GM21526 (cell line): ENCODE results near the gene CLEC17A.
"Not testable (repeated sequence)": the region's sequence is repeated elsewhere in the genome, so short reads cannot be mapped to it uniquely, and the experiment has no call there.

Experiments used
- ATAC-seq: cut with Tn5 transposase; IDR thresholded peaks from one replicate; pipeline ENCODE4 v1.9.1; 2021; ENCODE audit warnings: moderate library complexity; ENCODE audit not compliant: unreplicated experiment, low FRiP score

The CLEC17A gene

GRCh38 chr19:14582894-14583340 lies at the start of gene CLEC17A:
CLEC17A (plus strand) TSS chr19:14583084; CDS start chr19:14583161, 77 bp downstream.
- no peak for ATAC-seq

DNA sequence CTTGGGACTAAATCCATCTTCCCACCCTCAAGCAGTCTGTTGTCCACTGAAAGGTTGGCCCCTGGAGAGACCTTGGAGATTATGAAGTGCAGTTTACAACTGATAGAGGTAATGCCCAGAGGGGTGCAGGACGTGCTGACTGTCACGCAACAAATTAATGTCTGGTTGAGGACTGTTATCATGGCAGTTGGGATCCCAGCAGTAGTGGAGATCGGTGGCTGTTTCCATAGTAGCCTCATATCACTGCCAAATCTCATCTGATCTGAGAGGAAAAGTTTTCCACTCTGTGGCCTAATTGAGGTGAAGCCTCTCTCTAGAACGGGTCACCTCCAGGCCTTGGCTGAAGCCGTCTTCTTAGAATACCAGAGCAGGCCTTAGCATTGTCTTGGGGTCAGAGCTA lies 49.4 kb upstream of the CLEC17A start:
- no peak for ATAC-seq

DNA sequence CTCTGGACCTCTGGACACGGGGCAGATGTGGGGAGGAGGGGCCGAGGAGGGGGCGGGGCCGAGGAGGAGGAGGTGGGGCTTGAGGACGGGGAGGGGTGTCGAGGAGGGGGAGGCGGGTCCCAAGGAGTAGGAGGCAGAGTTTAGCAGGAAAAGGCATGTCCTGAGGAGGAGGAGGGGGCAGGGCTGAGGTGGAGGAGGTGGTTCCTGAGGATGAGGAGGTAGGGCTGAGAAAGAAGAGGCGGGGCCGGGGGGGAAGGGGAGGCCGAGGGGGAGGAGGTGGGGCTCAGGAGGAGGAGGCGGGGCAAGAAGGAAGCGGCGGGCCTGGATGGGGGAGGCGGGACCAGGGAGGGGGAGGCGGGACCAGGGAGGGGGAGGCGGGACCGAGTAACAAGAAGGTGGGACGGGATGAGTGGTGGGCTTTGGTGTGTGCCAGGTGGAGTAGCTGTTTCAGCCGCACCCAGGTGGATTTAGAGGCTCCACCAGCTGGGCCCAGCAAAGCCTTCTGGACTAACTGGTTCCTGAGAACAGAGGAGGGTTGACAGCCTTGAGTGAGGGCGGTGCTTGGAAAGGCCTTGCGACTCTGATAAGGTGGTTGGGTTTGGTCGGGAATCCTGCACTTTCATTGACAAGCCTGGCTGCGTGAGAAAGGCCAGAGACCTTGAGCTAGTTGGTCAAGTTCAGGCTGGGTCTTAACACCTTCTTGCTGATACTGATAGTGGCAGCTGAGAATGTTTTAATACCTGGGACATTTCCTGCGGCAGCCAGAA lies 45.8 kb upstream of the CLEC17A start:
- no peak for ATAC-seq

GRCh38 chr19:14540741-14541525 lies 42.0 kb upstream of the CLEC17A start:
- no peak for ATAC-seq

GRCh38 chr19:14541979-14542378 lies 40.9 kb upstream of the CLEC17A start:
- not testable (repeated sequence) for ATAC-seq

DNA sequence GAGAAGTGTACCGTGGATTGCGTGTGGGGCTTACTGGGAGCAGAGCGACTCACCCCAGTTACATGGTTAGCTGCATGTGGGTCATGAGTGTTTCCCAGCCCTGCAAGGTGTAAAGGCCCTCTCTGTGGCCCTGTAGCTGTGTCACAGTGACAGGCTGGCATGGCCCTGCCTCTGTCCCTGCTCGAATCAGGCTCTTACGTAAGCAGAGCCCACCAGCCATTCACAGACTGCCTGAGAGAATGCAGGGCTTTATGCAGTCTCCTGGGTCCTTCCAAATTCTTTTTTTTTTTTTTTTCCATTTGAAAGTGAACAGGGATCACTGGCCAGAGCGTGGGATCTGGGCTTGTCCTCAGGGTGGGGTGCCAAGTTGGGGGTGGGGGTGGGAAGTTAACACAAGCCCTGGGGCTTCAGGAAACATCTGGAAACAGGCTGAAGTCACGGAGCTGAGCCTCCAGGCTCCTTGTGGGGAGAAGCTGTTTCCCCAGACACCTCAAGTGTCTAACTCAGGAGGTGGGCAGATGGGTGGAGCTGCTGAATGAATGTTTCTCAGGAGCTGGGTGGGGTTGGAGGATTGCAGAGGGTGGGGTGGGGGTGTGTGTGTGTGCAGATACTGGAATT lies 40.1 kb upstream of the CLEC17A start:
- ATAC-seq, result no peak

GRCh38 chr19:14544047-14544446 lies 38.8 kb upstream of the CLEC17A start:
- ATAC-seq, result no peak

DNA sequence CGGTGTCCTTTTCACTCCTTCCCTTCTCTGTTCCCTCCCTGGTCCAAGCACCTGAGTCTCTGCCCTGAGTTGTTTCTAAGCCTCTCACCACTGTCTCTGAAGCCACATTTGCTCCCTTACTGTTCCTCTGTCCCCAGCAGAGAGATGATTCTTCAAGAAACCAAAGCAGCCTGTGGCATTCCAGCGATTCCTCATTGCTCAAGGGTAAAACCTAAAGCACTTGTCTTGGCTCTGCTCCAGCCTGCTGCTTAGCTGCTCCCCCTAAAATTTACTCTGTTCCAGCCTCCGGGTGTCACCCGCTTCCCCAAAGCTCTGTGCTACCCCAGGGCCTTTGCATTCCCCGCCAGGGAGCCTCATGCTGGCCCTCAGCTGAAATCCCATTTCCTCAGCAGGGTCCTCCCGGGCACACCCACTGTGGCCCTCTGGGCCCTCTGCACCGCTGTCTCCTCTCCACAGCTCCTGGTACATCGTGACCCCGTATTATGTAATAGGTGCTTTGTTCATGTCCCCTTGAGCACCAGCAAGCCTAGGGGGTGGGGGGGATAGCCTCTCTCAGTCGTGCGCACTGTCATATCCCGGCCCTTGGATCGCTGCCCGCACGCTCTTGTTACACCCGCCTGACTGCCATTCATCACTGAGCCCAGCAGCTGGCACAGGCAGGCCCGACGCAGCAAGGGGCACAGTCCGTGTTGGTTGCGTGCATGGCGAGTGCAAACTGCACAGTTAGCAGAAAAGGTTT lies 37.7 kb upstream of the CLEC17A start:
- no peak for ATAC-seq

GRCh38 chr19:14545716-14546082 lies 37.2 kb upstream of the CLEC17A start:
- ATAC-seq, result no peak

DNA sequence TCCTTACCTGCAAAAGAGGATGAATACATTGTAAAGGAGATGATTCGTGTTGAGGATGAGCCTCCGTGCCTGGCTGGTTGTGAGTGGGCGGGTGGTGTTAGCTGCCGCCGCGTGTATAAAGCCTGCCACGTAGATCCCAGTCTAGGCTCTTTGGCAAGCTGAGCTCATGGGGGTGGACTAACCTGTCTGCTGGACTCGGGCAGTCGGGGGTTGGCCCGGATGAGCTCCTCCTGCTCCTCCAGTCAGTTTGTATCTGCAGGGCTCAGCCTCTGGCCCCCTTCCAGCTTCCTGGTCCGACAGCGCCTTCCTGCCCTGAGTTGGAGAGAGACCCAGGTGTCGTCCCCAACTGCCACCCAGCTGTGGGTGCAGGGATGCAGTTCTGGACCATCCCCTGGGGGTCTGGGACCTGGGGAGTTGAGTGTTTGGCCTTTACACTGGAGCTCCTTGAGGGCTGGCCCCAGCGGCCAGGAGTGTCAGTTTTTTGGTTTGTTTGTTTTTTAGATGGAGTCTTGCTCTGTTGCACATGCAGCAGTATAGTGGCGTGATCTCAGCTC lies 32.6 kb upstream of the CLEC17A start:
- no peak for ATAC-seq

- not testable (repeated sequence) for ATAC-seq
These were observed 31.5 kb upstream of the CLEC17A start for GRCh38 chr19:14551134-14552005.

- ATAC-seq, result not testable (repeated sequence)
These were observed 30.9 kb upstream of the CLEC17A start for GRCh38 chr19:14552006-14552360.

GRCh38 chr19:14553042-14553938 lies 29.6 kb upstream of the CLEC17A start:
- ATAC-seq, result no peak

DNA sequence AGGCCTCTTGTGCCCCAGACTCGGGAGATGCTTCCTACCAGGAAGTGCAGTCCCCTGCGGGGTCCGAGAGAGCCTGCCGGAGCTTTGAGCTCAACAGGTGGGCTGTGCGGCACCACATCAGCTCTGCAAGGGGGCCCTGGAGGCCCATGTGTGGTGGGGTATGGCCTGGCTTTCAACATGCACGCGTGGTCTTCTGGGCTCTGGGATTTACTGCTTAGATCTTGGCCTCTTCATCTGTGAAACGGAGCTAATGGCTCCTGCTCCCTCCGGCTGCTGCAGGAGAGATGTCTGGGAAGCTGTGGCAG lies 29.0 kb upstream of the CLEC17A start:
- ATAC-seq, result no peak

DNA sequence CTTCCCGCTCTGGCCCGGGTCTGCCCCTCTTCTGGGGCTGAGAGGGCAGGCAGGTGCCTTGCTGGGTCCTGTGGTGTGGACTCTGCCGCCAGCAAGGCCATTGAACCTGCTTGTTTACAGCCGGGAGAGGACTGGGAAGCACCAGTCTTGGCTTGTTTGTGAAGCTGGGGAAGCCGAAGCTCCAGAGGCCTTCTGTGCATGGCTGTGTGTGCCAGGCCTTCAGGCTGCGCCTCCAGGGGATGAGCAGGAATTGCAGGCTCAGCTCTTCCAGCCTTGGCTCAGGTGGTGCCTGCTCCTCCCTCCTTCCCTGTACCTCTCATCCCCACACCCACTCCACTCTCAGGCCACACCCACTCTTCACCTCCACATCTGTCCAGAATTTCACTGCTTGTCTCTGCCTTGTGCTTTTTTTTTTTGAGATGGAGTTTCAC lies 28.5 kb upstream of the CLEC17A start:
- no peak for ATAC-seq

- no peak for ATAC-seq
These were observed 26.8 kb upstream of the CLEC17A start for GRCh38 chr19:14555918-14556661.

- no peak for ATAC-seq
These were observed 26.2 kb upstream of the CLEC17A start for GRCh38 chr19:14556662-14557188.
